Skeletal muscle tissue (tissue), 4 donors: ENCODE measurements around the gene KRCC1. TPM values are rescaled to one million over a fixed set of nuclear protein-coding genes. Genes with fewer than 3 reads are reported as not detected.
"Not testable (repeated sequence)": the region's sequence is repeated elsewhere in the genome, so short reads cannot be mapped to it uniquely, and the experiment has no call there.

Experiments
- H3K27ac ChIP-seq: one replicate; pipeline ENCODE4 v1.7.0; 2013; ENCODE audit warnings: mild to moderate bottlenecking, low read depth, low read length, inconsistent platforms
- H3K27me3 ChIP-seq, 3 donors: one replicate each; pipeline ENCODE4 v1.7.0; 2013; ENCODE audit warnings: low read length in 3 of 3; ENCODE audit not compliant: control insufficient read depth in 3 of 3, insufficient read depth in 3 of 3
- H3K36me3 ChIP-seq, 3 donors: one replicate each; pipeline ENCODE4 v1.7.0; 2013; ENCODE audit warnings: low read length in 3 of 3; ENCODE audit not compliant: control insufficient read depth in 3 of 3, insufficient read depth in 3 of 3
- H3K4me1 ChIP-seq, 3 donors: one replicate each; pipeline ENCODE4 v1.7.0; 2013; ENCODE audit warnings: low read length in 3 of 3, mild to moderate bottlenecking in 3 of 3; ENCODE audit not compliant: control insufficient read depth in 3 of 3, insufficient read depth in 3 of 3
- H3K4me3 ChIP-seq, 3 donors: one replicate each; pipeline ENCODE4 v1.7.0; 2013; ENCODE audit warnings: low read length in 3 of 3
- H3K9ac ChIP-seq, 3 donors: one replicate each; pipeline ENCODE4 v1.7.0; 2013; ENCODE audit warnings: low read length in 3 of 3, mild to moderate bottlenecking in 3 of 3, moderate library complexity in 2 of 3, low read depth in 1 of 3
- H3K9me3 ChIP-seq, 3 donors: one replicate each; pipeline ENCODE4 v1.7.0; 2013; ENCODE audit warnings: low read length in 3 of 3; ENCODE audit not compliant: control insufficient read depth in 3 of 3
- total RNA-seq: library from RNA; depleted of rRNA; stranded (reverse); fragments of >200 nt; gene quantifications from one replicate; pipeline ENCODE4 v1.2.3, GENCODE V29; 2014
- donor health status: Osteomylitis.

Gene KRCC1
- total RNA-seq, 1 donor from 2014 or later, result 11.5 TPM

DNA sequence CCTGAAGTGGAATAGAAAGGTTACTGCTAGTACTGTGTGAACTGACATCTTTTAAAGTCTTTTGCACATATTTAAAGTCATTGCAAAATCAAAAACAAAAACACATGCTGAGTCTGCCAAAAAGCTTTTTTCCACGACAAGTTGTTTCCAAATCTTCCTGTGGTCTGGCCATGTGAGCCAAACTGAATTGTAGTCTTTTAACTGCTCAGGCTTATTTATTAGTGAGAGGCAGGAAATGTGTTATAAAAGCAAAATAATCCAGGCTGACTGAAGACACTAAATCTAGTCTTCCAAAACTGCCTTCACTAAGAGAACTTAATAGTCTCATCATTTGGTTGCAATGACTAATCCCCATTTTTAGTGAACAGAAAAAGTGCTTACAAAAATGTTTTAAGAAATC lies 2.3 kb downstream of the KRCC1 start:
- Histone ChIP-seq H3K9me3 (no peaks in the 10 kb centered on the region), H3K27me3 (no peaks in the 10 kb centered on the region), H3K9ac (no peak overlapping the region), H3K27ac (no peak overlapping the region), H3K4me1 (peaks cover 19 to 28% (median 27%) of the 10 kb centered on the region in 3 donors), H3K4me3 (no peak overlapping the region), H3K36me3 (peaks cover 0 to 2% (median 0%) of the 10 kb centered on the region in 3 donors)

DNA sequence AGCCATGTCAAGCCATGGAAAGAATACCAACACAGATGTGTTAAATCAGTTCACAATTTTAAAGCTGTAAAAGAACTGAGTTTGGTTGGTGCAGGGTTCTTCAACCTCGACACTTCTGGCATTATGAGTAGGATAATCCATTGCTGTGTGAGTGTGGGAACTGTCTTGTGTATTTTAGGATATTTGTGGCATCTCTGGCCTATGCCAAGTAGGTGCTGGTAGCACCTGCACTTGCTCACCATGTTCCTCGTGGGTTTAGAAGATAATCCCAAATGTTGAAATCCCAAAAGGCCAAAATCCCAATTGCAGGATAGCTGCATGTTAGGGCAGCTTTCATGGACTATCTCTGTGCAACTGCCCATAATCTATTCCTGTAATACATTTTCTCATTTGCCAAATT lies 3.8 kb downstream of the KRCC1 start:
- H3K27ac ChIP-seq, result no peak overlapping the region

DNA sequence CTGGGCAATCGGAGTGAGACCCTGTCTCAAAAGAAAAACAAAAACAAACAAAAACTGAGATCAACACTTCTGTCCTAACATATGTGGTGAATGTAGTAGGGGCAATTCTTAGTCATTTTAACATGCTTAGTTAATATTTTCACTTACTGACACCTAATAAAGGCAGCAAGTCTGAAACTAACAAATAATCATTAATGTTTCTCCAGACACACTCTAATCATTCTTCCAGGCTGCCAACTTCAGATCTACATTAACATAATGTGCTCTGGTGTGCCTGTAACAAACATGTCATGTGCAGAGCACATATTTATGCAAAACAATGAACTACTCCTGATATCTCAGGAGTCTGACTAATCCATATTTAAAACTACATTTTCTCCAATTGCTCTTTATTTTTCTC lies 6.0 kb downstream of the KRCC1 start:
- Histone ChIP-seq H3K27me3 (no peaks in the 10 kb centered on the region), H3K36me3 (peaks cover 0 to 2% (median 0%) of the 10 kb centered on the region in 3 donors), H3K9ac (no peak overlapping the region), H3K4me3 (no peak overlapping the region), H3K9me3 (no peaks in the 10 kb centered on the region), H3K4me1 (peaks cover 15 to 21% (median 20%) of the 10 kb centered on the region in 3 donors), H3K27ac (no peak overlapping the region)

More for the DNA sequence above, 3.8 kb downstream of the KRCC1 start:
- no peak overlapping the region for H3K9ac ChIP-seq
- no peaks in the 10 kb centered on the region for H3K27me3 ChIP-seq
- H3K36me3 ChIP-seq, result peaks cover 0 to 2% (median 0%) of the 10 kb centered on the region in 3 donors
- peaks cover 19 to 28% (median 27%) of the 10 kb centered on the region in 3 donors for H3K4me1 ChIP-seq
- H3K4me3 ChIP-seq, result no peak overlapping the region
- no peaks in the 10 kb centered on the region for H3K9me3 ChIP-seq

DNA sequence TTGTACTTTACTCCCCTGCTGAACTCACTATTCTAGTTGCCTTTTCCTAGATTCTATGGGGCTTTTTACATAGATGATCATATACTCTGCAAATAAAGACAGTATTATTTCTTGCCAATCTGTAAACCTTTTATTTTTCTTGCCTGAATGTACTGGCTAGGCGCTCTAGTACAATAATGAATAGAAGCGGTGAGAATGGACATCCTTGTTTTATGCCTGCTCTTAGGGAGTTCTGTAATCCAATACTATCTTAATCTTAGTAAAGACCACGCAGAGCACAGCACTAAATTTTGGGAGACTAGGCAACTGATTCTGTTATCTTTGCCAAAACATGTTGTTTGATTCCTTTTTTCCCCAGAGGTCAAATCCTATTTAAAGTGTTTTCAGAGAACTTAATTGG lies 7.0 kb downstream of the KRCC1 start:
- Histone ChIP-seq H3K27ac (no peak overlapping the region), H3K36me3 (peaks cover 0 to 4% (median 0%) of the 10 kb centered on the region in 3 donors), H3K27me3 (no peaks in the 10 kb centered on the region), H3K4me3 (no peak overlapping the region), H3K4me1 (peaks cover 7 to 17% (median 10%) of the 10 kb centered on the region in 3 donors), H3K9me3 (no peaks in the 10 kb centered on the region), H3K9ac (no peak overlapping the region)

DNA sequence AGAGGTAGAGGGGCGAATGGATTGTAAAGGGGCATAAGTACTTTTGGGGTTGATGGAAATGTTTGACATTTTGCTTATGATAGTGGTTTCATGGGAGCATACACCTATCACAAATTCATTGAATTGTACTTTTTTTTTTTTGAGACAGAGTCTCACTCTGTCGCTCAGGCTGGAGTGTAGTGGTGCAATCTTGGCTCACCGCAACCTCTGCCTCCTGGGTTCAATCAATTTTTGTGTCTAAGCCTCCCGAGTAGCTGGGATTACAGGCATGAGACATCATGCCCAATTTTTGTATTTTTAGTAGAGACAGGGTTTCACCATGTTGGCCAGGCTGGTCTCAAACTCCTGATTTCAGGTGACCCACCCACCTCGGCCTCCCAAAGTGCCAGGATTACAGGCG lies 10.0 kb downstream of the KRCC1 start:
- H3K9ac ChIP-seq, H3K36me3 ChIP-seq, H3K4me1 ChIP-seq, H3K27ac ChIP-seq, H3K9me3 ChIP-seq, H3K4me3 ChIP-seq, H3K27me3 ChIP-seq: not testable (repeated sequence)

DNA sequence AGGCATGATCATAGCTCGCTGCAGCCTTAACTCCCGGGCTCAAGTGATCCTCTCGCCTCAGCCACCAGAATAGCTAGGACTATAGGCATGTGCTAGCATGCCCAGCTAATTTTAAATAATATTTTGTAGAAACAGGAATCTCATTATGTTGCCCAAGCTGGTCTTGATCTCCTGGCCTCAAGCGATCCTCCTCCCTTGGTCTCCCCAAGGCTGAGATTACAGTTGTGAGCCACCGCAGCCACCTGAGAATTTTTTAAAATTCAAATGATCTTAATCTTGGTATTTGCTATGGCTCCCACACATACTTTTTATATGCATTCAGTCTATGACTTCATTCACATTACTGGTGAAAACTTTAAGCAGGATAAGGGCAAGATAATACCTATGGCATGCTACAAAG lies 13.1 kb downstream of the KRCC1 start:
- H3K36me3 ChIP-seq, result peaks cover 0 to 2% (median 0%) of the 10 kb centered on the region in 3 donors
- no peaks in the 10 kb centered on the region for H3K27me3 ChIP-seq
- H3K9me3 ChIP-seq, result no peaks in the 10 kb centered on the region
- no peak overlapping the region for H3K4me3 ChIP-seq
- H3K4me1 ChIP-seq, result peaks cover 3 to 8% (median 4%) of the 10 kb centered on the region in 3 donors
- H3K9ac ChIP-seq, result no peak overlapping the region
- H3K27ac ChIP-seq, result no peak overlapping the region

DNA sequence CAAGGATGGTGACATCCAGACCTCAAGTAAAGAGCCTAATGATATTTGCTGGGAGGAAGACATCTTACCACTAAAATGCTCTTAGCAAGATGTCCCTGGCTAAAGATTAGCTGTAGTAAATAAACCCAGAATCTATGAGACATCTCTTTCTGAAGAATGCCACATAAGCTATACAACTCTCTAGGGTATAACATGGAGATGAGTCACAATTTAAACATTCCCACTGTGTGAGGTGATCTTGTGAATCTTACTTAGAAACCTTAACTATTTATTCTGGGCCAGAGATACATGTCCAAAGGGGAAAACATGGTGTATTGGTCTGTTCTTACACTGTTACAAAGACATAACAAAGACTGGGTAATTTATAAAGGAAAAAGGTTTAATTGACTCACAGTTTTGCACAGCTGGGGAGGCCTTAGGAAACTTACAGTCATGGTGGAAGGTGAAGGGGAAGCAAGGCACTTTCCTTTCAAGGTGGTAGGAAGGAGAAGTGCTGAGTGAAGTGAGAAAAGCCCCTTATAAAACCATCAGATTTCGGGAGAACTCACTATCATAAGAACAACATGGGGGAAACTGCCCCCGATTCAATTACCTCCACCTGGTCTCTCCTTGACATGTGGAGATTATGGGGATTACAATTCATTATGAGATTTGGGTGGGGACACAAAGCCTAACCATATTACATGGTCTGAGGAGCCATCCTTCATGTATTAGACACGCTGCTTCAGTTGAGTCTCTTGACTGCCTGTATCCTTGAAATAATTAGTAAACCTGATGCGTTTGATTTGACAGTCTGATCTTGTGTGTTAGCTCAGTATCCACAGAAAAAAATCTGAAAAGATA lies 17.1 kb downstream of the KRCC1 start:
- peaks cover 5% of the 10 kb centered on the region in 3 donors for H3K36me3 ChIP-seq
- no peak overlapping the region for H3K9ac ChIP-seq
- no peaks in the 10 kb centered on the region for H3K27me3 ChIP-seq

DNA sequence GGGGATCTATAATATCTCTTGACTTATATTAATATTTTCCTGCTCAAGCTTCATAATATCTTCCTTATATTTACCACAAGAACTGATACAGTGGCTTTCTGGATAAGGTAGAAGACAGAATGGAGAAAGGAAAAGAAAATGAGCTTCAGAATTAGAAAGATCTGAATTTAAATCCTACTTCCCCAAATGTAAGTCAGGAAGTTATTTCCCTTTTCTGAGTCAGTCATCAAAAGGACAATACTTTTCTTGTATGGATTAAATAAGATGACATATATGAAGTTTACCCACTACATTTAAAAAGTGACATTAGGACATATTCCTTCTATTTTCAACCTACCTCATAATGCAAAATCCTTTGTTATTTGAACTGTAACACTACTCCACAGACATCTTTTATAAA lies 19.0 kb downstream of the KRCC1 start:
- Histone ChIP-seq H3K36me3 (peaks cover 5 to 12% (median 10%) of the 10 kb centered on the region in 3 donors), H3K4me1 (peaks cover 0 to 4% (median 0%) of the 10 kb centered on the region in 3 donors), H3K9ac (no peak overlapping the region), H3K27me3 (no peaks in the 10 kb centered on the region), H3K27ac (no peak overlapping the region), H3K4me3 (no peak overlapping the region), H3K9me3 (no peaks in the 10 kb centered on the region)

More for the DNA sequence above, 17.1 kb downstream of the KRCC1 start:
- H3K4me1 ChIP-seq, result peaks cover under 1 to 4% (median 1%) of the 10 kb centered on the region in 3 donors
- no peaks in the 10 kb centered on the region for H3K9me3 ChIP-seq
- no peak overlapping the region for H3K27ac ChIP-seq
- no peak overlapping the region for H3K4me3 ChIP-seq

DNA sequence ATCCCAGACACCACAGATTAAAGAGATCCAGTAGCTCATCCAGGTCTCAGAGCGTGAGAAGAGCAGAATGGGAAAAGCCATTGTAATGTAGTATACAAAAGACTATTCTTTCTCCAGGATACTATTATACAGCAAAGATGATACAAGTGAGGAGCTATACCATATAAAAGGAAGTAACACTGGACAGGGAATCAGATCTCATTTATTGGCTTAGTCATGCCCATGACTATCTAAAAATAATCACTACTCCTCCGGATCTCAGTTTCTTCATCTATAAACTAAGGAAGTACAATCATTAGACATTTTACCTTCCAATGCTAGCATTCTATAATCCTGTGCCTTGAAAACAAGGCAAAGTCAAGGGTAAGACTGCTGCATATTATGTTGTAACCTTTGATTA lies 19.4 kb downstream of the KRCC1 start:
- Histone ChIP-seq H3K4me1 (peaks cover 0 to 4% (median 0%) of the 10 kb centered on the region in 3 donors), H3K27me3 (no peaks in the 10 kb centered on the region), H3K36me3 (peaks cover 5 to 12% (median 10%) of the 10 kb centered on the region in 3 donors), H3K9me3 (no peaks in the 10 kb centered on the region), H3K27ac (no peak overlapping the region), H3K9ac (no peak overlapping the region), H3K4me3 (no peak overlapping the region)

DNA sequence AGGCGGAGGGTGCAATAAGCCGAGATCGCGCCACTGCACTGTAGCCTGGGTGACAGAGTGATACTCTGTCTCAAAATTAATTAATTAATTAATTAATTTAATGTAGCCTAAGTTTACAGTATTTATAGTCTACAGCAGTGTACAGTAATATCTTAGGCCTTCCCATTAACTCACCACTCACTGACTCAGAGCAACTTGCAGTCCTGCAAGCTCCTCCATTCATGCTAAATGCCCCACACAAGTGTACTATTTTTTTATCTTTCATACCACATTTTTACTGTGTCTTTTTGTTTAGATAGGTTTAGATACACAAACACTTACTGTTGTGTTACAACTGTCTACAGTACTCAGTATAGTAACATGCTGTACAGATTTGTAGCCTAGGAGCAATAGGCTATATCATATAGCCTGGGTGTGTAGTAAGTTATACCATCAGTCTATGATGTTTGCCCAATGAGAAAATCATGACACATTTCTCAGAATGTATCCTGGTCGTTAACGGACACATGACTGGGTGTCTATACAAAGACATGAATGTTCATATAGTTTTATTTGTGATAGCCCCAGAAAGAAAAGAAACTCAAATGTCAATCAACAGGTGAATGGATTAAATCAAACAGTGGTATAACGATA lies 23.4 kb downstream of the KRCC1 start:
- Histone ChIP-seq H3K9me3 (no peaks in the 10 kb centered on the region), H3K4me3 (no peak overlapping the region), H3K9ac (no peak overlapping the region), H3K27me3 (no peaks in the 10 kb centered on the region), H3K36me3 (peaks cover 7 to 25% (median 21%) of the 10 kb centered on the region in 3 donors), H3K4me1 (no peaks in the 10 kb centered on the region), H3K27ac (no peak overlapping the region)
